NCI-H146 (cell line): ENCODE measurements around the gene N4BP3.
"Not testable (repeated sequence)": the region's sequence is repeated elsewhere in the genome, so short reads cannot be mapped to it uniquely, and the experiment has no call there.

Source experiments
- DNase-seq: peaks from one replicate; lab custom pipeline; 2025; lab: John Stamatoyannopoulos, UW

N4BP3 gene, protein sequence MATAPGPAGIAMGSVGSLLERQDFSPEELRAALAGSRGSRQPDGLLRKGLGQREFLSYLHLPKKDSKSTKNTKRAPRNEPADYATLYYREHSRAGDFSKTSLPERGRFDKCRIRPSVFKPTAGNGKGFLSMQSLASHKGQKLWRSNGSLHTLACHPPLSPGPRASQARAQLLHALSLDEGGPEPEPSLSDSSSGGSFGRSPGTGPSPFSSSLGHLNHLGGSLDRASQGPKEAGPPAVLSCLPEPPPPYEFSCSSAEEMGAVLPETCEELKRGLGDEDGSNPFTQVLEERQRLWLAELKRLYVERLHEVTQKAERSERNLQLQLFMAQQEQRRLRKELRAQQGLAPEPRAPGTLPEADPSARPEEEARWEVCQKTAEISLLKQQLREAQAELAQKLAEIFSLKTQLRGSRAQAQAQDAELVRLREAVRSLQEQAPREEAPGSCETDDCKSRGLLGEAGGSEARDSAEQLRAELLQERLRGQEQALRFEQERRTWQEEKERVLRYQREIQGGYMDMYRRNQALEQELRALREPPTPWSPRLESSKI

DNA sequence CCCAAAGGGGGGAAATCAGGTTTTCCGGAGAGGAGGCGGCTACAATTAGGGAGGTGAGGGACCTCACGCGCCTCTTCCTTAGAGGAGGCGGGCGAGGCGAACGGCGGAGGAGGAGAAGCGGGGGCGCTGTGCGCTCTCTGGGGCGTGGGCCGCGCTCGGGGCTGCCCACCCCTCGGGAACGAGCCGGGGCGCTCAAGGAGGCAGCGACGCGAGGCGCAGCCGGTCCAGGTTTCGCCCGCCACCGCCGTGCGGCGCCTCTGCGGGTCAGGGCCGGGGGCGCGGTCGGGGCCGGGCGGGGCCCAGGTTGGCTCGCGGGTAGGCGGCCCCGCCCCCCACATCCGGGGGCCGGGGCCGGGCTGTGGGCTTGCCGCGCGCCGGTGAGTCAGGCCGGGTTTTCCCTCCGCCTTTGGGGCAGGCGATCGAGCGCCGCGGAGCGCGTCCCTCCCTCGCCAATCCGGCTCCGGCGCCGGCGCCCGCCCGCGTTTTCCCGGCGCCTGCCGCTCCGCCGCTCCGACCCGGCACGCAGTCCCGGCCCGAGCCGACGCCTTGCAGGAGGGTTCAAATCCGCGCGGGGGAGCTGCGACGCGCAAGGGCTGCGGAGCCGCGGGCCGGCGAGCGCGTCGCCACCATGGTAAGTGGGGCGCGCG lies at the start of gene N4BP3:
Gene N4BP3, plus strand, starts transcription at position 392 of the 647 bp plus-strand sequence. CDS start 6,052 bp downstream, outside the sequence.
- DNase-seq, result peak; percentile 57

- no peak for DNase-seq
These were observed 45.6 kb upstream of the N4BP3 start for GRCh38 chr5:178067755-178068154.

DNA sequence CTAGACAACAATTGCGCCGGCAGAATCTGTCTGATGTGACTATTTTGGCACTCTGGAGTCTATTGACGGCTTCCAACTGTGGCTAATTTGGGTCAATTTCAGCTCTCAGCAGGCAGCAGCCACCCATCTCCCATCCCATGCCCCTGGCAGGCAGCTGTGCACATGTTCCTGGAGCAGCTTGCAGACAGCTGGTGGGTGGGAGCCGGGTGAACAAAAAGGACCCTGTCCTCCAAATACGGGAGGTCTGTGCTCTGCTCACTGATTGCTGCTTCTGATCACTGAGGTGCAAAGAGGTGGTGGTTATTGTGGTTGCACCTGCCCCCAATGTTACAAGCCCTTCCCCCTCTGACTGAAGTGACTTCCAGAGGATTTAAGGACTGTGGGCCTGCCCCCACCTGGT lies 45.0 kb upstream of the N4BP3 start:
- peak; percentile 95 for DNase-seq

DNA sequence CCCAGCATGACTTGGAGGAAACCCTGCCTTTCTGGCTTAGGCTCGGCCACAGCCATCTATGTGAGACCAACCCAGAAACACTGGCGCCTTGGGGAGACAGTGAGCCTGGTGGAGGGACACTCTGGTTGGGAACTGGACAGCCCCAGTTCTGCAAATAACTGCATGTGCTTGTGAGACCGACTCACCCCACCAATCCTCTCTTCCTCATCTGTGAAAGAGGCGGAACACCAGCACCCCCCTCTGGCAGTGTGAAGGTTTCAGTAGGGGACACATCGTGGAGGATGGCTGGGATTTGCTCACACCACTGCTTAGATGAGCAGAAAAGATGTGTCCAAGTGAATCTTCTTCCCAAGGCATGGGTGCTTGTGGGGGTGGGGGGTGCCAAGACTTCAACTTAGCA lies 43.4 kb upstream of the N4BP3 start:
- DNase-seq, result peak; percentile 20

- no peak for DNase-seq
These were observed 42.2 kb upstream of the N4BP3 start for GRCh38 chr5:178071108-178071507.

GRCh38 chr5:178072749-178073148 lies 40.6 kb upstream of the N4BP3 start:
- no peak for DNase-seq

DNA sequence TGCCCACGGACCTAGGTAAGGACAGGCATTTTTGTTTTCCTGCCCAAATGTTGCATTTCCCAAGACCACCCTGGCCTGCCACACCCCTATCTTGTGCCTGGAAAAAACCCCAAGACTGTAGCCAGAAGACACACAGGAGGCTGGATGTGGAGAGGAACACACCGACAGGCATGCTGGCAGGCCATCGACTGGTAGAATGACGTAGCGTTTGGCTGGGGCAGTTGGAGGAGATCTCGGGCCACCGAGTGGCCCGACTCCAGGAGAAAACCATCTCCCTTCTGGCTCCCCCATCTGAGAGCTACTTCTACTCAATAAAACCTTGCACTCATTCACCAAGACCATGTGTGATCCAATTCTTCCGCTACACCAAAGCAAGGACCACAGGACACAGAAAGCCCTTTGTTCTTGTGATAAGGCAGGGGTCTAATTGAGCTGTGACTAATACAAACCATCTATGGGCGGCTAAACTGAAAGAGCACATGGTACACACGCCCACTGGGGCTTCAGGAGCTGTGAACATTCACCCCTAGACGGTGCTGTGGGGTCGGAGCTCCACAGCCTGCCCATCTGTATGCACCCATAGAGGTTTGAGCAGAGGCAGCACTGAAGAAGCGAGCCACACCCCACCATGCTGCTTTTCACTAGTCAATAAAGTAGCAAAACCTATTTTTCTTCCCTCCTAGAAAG lies 38.9 kb upstream of the N4BP3 start:
- peak; percentile 26 for DNase-seq

- not testable (repeated sequence) for DNase-seq
These were observed 36.4 kb upstream of the N4BP3 start for GRCh38 chr5:178076965-178077364.

DNA sequence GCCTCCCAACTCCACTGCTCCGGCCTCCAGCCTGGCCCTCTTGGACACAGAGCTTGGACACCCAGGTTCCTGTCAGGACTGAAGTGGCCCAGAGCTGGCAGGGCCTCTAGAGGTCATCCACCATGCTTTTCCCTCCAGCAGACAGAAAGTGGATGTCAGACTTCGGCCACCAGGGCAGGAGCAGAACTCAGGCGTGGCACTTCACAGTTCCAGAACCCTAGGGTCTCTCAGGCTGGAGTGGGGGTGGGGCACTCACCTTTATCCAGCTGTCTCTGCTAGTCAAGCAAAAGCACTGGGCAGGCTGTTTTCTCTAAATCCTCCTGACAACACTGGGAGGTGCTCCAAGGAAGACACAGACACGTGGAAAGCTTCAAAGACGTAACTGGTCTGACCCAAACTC lies 35.6 kb upstream of the N4BP3 start:
- DNase-seq, result no peak

DNA sequence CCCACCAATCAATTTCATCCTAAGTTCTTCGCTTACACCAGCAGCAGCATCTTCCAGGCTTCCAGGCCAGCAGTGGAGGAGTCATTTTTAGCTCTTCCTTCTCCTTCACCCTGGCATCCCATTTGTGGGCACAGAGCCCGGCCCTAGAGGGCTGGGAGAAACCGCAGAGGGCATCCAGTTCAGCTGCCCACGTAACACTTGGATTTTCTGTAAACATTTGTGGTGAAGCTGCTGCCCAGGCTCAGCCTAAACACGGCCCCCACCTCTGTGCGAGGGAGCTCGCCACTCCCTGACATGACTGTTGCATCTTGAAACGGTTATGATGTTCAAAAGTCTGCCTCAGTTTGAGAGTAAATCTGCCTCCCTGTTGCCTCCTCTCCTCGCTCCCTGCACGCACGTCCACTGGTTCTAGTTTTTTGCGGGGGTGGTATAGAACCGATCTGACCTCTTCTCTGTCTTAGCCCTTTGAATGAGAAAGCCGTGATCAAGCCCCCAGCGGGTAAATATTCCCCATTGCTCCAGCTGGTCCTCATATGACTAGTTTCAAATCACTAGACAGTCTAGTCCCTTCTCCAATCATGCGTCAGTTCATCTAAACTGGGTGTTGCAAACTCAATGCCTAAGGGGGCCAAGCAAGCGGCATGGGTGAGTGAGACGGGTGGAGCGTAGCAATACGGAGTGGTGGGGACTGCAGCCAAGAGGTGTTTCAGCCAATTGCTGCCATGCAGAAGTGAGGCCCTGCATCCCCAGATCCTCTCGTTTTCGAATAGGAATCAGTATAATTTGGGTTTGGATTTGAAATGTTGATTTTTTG lies 34.9 kb upstream of the N4BP3 start:
- DNase-seq, result no peak

GRCh38 chr5:178080056-178080455 lies 33.3 kb upstream of the N4BP3 start:
- no peak for DNase-seq

DNA sequence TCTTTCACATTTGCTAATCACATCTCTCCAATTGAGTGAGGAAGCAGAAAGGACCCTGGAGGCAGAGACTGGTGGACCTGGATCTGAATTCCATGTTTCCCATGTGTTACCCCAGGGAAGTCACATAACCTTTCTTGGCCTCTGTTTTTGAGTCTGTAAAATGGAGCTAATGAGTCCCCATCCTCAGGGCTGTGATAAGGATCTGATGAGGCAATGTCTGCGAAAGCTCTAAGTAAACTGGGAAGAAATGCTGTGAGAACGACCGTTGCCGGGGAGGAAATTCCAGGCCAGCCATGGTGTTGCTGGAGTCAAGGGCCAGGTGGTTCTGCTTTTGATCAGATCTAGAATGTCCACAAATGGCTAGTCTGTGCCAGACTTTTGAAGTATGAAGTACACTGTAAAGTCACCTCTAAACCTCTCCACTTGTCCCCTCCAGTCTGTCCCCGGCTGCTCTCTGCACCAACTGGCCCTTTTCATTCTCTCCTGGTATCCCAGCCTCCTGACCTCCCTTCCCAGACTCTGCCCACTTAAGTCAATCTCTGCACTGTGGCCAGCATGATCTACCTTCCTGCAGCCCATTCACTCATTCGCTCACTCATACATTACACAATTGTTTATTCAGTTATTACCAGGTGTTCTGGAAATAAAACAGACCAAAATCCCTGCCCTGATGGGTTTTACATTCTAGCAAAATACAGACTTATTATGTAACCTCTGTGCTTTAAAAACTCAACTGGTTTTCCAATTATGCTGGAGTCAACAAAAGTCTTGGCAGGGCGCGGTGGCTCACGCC lies 32.5 kb upstream of the N4BP3 start:
- no peak for DNase-seq

- DNase-seq, result no peak
These were observed 31.6 kb upstream of the N4BP3 start for GRCh38 chr5:178081571-178082243.

GRCh38 chr5:178083922-178084321 lies 29.4 kb upstream of the N4BP3 start:
- DNase-seq, result no peak

- no peak for DNase-seq
These were observed 28.0 kb upstream of the N4BP3 start for GRCh38 chr5:178085316-178085715.

GRCh38 chr5:178086266-178086665 lies 27.1 kb upstream of the N4BP3 start:
- DNase-seq, result peak; percentile 6

GRCh38 chr5:178087199-178087598 lies 26.1 kb upstream of the N4BP3 start:
- not testable (repeated sequence) for DNase-seq

GRCh38 chr5:178090856-178091255 lies 22.5 kb upstream of the N4BP3 start:
- no peak for DNase-seq

DNA sequence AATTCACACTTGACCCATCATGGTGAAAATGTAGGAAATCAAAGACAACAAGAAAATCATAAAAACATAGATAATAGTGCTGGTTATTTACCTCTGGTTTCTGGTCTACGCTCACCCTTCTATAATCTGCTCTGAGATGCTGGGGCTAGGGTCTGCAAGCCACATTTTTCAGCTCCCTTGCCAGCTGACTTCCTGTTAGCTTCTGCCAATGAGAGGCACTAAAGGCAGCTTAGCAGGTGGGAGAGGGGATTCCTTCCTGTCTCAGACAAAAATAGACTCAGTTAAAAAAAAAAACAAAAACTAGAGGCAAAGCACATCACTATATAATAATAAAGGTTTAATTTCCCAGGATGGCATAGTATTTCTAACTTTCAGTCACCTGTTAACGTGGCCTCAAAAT lies 20.2 kb upstream of the N4BP3 start:
- DNase-seq, result no peak

- DNase-seq, result no peak
These were observed 19.0 kb upstream of the N4BP3 start for GRCh38 chr5:178094345-178094744.
